Left hindlimb (tissue), 1 donor: ENCODE data around the gene MYH14.

ENCODE experiments used
- DNase-seq: peaks from one replicate; pipeline ENCODE4 v3.0.0-alpha.2; 2018

Gene MYH14

DNA sequence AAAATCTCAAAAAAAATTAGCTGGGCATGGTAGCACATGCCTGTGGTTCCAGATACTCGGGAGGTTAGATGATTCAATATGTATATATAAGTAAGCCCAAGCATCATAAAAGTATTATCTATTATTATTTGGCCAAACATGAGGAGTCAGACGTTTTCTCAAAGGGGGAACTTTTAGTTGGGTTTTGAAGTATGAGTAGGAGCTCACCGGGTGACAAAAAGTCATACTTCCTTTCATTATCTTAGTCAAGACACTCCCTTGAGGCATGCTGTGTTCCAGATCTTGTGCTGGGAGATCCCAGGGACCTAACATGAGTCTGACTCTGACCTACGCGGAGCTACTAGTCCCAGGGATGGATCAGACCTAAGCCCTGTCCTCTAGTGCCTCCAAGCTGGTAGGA lies 8.2 kb upstream of the MYH14 start:
- no peak for DNase-seq

DNA sequence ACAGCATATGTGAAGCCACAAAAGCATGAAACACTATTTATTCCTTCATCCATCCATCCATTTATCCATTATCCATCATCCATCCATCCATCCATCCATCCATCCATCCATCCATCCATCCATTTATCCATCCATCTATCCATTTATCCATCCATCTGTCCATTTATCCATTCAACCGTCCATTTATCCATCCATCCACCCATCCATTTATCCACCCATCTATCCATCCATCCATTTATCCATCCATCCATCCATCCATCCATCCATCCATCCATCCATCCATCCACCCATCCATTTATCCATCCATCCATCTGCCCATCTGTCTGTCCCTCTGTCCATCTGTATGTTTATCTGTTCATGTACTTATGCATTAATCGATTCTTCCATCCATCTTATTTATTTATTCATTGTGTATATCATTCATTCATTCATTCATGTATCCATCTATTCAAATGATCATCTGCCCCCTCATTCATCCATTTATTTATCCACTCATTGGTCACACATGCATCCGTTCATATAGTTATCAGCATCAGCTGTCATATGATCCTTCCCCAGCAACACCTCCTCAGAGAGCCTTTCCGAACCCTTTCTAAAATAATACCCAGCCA lies 7.0 kb upstream of the MYH14 start:
- no peak for DNase-seq

GRCh38 chr19:50197348-50197747 lies 6.1 kb upstream of the MYH14 start:
- DNase-seq: no peak

GRCh38 chr19:50198431-50199258 lies 4.8 kb upstream of the MYH14 start:
- DNase-seq: no peak

DNA sequence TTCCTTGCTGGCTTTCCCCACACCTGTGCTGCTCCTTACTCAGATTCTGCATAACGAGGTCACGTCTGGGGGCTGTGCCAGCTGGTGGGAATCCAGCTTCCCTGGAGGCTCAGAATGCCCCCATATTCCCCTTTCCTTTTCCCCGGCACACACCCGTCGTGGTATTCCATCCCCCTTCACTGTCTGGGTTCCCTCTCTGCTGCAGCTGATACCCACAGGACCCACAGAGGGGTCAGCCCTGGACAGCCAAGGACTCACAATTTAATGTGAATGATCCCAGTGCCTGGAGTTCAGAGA lies 4.2 kb upstream of the MYH14 start:
- DNase-seq: no peak

GRCh38 chr19:50202386-50202785 lies 1.0 kb upstream of the MYH14 start:
- no peak for DNase-seq

DNA sequence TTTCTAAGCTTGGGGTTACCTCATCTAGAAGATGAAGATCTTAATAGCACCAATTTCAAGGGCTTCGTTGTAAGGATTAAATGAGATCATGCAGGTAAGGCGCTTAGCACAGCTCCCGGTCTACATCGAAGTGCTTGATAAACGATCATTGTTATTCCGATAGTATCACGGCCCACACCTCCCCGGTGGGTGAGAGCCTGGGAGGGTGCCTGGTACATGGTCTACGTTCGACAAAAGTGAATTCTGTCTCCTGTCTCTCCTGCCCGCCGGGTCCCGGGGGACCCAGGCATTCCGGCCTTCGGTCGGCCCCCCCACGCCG lies 501 bp upstream of the MYH14 start:
- DNase-seq: no peak

DNA sequence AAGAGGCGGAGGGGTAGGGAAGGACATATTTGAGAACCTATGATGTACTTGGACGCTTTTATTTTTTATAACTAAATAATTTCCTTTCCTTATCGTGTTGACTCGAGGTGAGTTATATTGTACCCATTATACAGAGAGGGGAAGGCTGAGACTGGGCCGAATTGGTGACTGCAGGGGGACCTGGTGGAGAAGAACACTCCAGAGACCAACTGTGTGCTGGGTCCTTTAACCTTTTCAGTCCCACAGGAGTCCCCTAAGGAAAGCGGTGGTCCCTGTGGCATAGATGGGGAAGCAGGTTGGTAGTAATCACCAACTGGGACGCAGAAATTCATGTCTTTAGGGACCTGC lies 633 bp downstream of the MYH14 start:
- no peak for DNase-seq

- DNase-seq: no peak
These were observed 1.6 kb downstream of the MYH14 start for GRCh38 chr19:50204811-50205675.

- no peak for DNase-seq
These were observed 2.3 kb downstream of the MYH14 start for GRCh38 chr19:50205681-50206138.

DNA sequence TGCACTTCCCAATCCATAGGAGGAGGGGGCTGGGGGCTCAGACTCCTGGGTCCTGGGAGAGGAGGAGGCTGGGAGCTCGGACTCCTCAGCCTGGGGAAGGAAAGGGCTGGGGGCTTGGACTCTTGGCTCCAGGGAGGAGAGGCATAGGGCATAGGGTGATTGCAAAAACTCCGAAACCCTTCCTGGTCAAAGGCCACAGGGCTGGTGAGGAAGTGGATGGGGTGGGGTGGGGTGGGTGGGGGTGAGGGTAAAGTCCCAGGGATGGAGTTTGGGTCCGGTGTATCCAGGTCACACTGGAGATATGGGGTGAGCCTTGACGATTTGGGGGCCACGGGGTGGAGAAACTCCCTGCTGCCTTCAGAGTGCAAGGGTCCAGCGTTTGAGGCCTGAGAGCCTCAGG lies 2.8 kb downstream of the MYH14 start:
- DNase-seq: no peak

GRCh38 chr19:50207730-50208129 lies 4.3 kb downstream of the MYH14 start:
- no peak for DNase-seq

DNA sequence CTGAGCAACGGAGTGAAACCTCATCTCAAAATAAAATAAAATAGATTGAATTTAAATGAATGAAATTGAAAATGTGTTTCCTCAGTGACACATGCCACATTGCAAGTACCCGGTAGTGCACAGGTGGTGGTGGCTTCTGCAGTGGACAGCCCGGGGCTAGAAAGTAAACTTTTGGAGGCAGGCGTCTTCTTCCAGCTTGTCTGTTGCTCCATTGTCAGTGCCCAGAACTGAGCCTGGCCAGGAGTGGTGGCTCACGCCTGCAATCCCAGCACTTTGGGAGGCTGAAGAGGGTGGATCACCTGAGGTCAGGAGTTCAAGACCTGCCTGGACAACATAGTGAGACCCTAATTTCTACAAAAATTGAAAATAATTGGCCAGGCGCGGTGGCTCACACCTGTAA lies 5.7 kb downstream of the MYH14 start:
- no peak for DNase-seq

GRCh38 chr19:50210425-50210824 lies 7.0 kb downstream of the MYH14 start:
- no peak for DNase-seq

GRCh38 chr19:50213925-50214324 lies 10.5 kb downstream of the MYH14 start:
- no peak for DNase-seq

- DNase-seq: no peak
These were observed 11.5 kb downstream of the MYH14 start for GRCh38 chr19:50214699-50215543.

- no peak for DNase-seq
These were observed 12.4 kb downstream of the MYH14 start for GRCh38 chr19:50215820-50216219.

DNA sequence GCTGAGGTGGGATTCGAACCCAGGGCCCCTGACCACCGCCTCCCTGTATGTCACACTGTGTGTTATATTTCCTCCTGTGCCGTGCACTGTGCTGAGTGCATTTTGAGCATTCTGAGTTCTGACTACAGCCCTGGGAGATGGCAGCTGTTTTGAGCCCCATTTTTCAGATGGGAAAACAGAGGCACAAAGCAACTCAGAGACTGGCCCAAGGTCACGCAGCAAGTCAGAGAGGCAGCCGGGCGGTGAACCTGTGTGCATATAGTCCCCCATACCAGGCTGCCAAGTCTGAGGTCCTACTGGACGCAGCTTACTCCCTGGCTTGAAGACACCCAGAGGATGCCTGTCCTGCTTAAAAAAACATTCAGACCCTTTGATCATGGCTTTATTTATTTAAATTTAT lies 17.7 kb downstream of the MYH14 start:
- DNase-seq: no peak

DNA sequence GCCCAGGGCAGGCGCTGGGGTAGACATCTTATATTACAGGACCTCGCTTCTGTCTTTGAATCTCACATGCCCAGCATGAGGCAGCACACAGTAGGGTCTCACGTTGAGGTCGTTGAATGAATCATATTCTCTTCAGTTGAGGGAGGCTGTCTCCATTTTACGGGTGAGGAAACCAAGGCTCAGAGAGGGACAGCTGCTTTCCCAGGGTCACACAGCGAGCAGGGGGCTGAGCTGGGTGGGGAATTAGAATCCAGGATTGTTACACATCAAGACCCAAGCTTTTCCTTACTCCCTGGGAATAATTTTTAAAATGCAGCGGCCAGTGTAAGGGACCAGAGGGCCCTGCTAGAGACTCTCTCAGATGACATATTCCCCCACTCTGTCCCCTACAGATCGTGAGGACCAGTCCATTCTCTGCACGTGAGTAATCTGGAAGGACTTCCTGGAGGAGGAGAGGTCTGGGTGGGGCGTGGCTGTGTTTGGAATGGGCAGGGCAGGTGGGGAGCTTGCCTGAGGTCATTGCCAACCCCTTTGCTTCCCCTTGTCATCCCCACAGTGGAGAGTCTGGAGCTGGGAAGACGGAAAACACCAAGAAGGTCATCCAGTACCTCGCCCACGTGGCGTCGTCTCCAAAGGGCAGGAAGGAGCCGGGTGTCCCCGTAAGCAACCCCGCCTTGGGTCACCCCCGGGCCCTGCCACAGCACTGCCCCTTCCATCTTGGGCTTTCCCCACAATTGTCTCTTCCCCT lies 19.4 kb downstream of the MYH14 start:
- DNase-seq: no peak

GRCh38 chr19:50223439-50223716 lies 20.0 kb downstream of the MYH14 start:
- DNase-seq: no peak

GRCh38 chr19:50224986-50225747 lies 21.7 kb downstream of the MYH14 start:
- DNase-seq: no peak

DNA sequence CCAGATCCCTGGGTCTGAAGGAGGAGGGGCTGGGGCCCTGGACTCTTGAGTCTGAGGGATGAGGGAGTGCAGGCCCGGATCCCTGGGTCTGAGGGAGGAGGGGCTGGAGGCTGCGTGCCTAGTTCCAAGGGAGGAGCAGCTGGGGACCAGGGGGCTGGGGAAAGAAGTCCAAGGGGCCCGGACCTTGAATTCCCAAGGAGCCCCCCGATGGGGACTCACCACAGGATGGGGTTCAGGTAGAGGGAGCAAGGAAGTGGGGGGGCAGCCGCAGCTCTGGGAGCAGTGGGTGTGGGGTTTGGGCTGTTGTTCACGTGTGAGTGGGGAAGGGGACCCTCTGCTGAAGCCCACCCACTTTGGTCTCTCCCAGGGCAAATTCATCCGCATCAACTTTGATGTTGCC lies 23.1 kb downstream of the MYH14 start:
- no peak for DNase-seq
